ENCODE measurements around the gene PACS1. TPM values are rescaled to one million over a fixed set of nuclear protein-coding genes. Genes with fewer than 3 reads are reported as not detected.
A peak's percentile ranks its signal among the peaks of the same experiment; 100 is the strongest.

The PACS1 gene
- total RNA-seq, 4 donors from 2014 or later: 17.9 to 37.6 (median 25.4) TPM

DNA sequence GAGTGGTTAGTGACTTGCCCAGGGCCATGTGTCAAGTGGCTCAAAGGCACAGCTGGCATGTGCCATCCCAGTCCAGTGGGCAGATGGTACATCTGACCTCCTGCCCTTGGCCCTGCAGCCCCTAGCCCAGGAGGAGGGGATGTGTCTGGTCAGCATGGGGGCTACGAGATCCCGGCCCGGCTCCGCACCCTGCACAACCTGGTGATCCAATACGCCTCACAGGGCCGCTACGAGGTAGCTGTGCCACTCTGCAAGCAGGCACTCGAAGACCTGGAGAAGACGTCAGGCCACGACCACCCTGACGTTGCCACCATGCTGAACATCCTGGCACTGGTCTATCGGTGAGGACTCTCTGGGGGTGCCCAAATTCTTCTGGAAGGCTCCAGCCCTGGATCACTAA is 192.6 kb downstream of the PACS1 start:
- no peaks in the 10 kb centered on the region for H3K27me3 ChIP-seq
- H3K4me3 ChIP-seq: no peak overlapping the region
- no peaks in the 10 kb centered on the region for H3K9me3 ChIP-seq
- no peak for TF ChIP-seq POLR2A (IDR thresholded peaks at IDR 0.05)
- no peak for TF ChIP-seq CTCF (IDR thresholded peaks at IDR 0.05)
- intact Hi-C loops (cut with DNase I): no loop called here
- peaks cover 0 to 73% (median 11%) of the 10 kb centered on the region in 3 donors for H3K36me3 ChIP-seq
- 86 to 92% methylated on average over 7 to 11 of the region's 12 CpGs for WGBS, 2 donors
- DNase-seq: no peak
- peaks cover 14 to 36% (median 16%) of the 10 kb centered on the region in 3 donors for H3K4me1 ChIP-seq
- H3K27ac ChIP-seq: no peak overlapping the region

- DNase-seq: no peak
- 100% methylated on average over 1 to 2 of the region's 4 CpGs for WGBS, 2 donors
- TF ChIP-seq CTCF (IDR thresholded peaks at IDR 0.05) (no peak), POLR2A (IDR thresholded peaks at IDR 0.05) (no peak)
- Histone ChIP-seq H3K4me1 (peaks cover 14 to 40% (median 16%) of the 10 kb centered on the region in 3 donors), H3K27me3 (no peaks in the 10 kb centered on the region), H3K27ac (no peak overlapping the region), H3K9me3 (no peaks in the 10 kb centered on the region), H3K36me3 (peaks cover 0 to 73% (median 11%) of the 10 kb centered on the region in 3 donors), H3K4me3 (no peak overlapping the region)
- intact Hi-C loops (cut with DNase I): no loop called here
These were observed 193.2 kb downstream of the PACS1 start for GRCh38 chr11:66263231-66263630.

DNA sequence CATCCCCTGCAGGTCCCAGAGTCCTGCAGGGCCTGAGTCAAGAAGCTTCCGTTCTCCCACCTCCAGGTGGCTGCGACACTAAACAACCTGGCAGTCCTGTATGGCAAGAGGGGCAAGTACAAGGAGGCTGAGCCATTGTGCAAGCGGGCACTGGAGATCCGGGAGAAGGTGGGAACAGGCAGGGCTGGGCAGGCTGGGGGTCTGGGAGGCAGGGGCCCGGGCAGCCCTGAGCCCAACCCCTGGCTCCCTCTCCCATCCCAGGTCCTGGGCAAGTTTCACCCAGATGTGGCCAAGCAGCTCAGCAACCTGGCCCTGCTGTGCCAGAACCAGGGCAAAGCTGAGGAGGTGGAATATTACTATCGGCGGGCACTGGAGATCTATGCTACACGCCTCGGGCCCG is 193.7 kb downstream of the PACS1 start:
- 100% methylated on average over 5 of the region's 10 CpGs; no CpG with 5 or more reads in 1 of the 2 donors for WGBS, 2 donors
- no peak for TF ChIP-seq CTCF (IDR thresholded peaks at IDR 0.05)
- H3K27ac ChIP-seq: no peak overlapping the region
- intact Hi-C loops (cut with DNase I): no loop called here
- no peaks in the 10 kb centered on the region for H3K9me3 ChIP-seq
- H3K4me3 ChIP-seq: no peak overlapping the region
- peaks cover 10 to 34% (median 11%) of the 10 kb centered on the region in 3 donors for H3K4me1 ChIP-seq
- peaks cover 0 to 73% (median 11%) of the 10 kb centered on the region in 3 donors for H3K36me3 ChIP-seq
- DNase-seq: no peak
- H3K27me3 ChIP-seq: no peaks in the 10 kb centered on the region

DNA sequence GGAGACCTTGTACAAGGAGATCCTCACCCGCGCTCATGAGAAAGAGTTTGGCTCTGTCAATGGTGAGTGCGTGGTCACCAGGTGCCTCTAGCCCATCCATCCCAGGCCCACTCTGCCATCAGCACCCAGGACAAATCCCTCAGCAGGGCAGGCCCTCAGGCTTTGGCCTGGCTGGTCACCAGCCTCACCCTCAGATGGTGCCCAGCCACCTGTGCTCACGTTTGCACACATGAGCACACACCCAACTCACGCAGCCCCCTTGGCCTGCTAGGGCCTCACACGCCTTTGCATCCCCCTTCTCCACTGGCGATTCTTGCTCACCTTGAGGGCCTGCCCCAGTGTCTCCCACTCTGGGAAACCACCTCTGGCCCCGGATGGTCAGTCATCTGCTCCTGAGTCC is 194.3 kb downstream of the PACS1 start:
- intact Hi-C loops (cut with DNase I): no loop called here
- Histone ChIP-seq H3K27me3 (no peaks in the 10 kb centered on the region), H3K4me1 (peaks cover 9 to 33% (median 10%) of the 10 kb centered on the region in 3 donors), H3K9me3 (no peaks in the 10 kb centered on the region), H3K36me3 (peaks cover 0 to 71% (median 11%) of the 10 kb centered on the region in 3 donors), H3K27ac (no peak overlapping the region), H3K4me3 (no peak overlapping the region)
- DNase-seq: no peak
- TF ChIP-seq CTCF (IDR thresholded peaks at IDR 0.05) (no peak), POLR2A (IDR thresholded peaks at IDR 0.05) (no peak)
- 90% methylated on average over 8 of the region's 8 CpGs for WGBS, 2 donors

DNA sequence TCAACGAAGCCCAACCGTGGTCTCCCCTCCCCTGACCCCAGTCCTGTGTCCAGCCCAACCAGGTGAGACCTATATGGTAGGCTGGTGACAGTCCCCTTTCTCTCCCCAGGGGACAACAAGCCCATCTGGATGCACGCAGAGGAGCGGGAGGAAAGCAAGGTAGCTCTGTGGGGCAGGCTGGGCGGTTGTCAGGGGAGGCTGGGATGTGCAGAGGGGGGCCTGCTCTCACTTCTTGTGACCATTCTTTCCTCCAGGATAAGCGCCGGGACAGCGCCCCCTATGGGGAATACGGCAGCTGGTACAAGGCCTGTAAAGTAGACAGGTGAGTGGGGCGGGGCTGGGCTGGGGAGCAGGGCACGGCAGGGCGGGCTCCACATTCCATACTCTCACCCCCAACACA is 194.8 kb downstream of the PACS1 start:
- Histone ChIP-seq H3K27me3 (no peaks in the 10 kb centered on the region), H3K4me3 (no peak overlapping the region), H3K36me3 (peaks cover 0 to 65% (median 11%) of the 10 kb centered on the region in 3 donors), H3K9me3 (no peaks in the 10 kb centered on the region), H3K27ac (no peak overlapping the region), H3K4me1 (peaks cover 9 to 38% (median 15%) of the 10 kb centered on the region in 3 donors)
- 63 to 86% methylated on average over 3 to 7 of the region's 12 CpGs for WGBS, 2 donors
- no peak for DNase-seq
- TF ChIP-seq CTCF (IDR thresholded peaks at IDR 0.05): peak in 3 of 6 experiments; percentile 21 to 52 (median 23)
- no peak for TF ChIP-seq POLR2A (IDR thresholded peaks at IDR 0.05)
- intact Hi-C loops (cut with DNase I): no loop called here
